Superior temporal gyrus (tissue), 1 donor: ENCODE measurements around the gene EIF3L.

Experiments used
- DNase-seq: peaks from one replicate; pipeline ENCODE4 v3.0.0-alpha.2; 2016; ENCODE audit errors: extremely low spot score

EIF3L gene

DNA sequence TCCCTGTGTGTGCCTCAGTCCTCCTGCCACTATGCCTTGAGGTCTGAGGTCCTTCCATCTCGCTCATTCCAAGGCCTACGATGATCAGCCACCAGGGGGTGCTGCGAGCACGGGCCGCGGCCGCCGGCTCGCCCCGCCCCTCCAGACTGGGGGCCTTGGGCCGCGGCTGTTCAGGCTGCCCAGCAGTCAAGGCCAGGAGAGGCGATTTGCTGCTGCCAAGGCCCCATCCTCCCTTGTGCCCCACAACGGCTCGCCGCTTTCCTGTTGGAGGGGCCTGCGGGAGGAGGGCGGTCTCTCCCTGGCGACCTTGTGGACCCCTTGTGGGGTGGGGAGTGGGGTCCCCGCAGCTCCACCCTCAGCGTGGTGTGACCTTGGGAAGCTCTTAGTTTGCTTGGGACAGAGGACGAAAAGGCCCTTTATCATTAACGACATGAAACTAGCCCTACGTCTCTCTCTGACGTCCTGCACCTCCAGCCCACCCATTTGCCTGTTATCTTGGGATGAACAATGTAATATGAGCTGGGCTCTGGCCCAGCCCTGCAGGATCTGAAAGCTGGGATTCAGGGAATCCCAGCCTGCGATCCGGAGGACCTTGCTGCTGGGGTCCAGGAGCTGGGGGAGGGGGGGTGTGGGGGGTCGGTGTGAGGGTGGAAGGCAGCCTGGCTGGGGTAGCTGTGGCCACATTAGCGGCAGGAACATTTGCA, 31.4 kb upstream of the EIF3L start:
- peak; percentile 90 for DNase-seq

DNA sequence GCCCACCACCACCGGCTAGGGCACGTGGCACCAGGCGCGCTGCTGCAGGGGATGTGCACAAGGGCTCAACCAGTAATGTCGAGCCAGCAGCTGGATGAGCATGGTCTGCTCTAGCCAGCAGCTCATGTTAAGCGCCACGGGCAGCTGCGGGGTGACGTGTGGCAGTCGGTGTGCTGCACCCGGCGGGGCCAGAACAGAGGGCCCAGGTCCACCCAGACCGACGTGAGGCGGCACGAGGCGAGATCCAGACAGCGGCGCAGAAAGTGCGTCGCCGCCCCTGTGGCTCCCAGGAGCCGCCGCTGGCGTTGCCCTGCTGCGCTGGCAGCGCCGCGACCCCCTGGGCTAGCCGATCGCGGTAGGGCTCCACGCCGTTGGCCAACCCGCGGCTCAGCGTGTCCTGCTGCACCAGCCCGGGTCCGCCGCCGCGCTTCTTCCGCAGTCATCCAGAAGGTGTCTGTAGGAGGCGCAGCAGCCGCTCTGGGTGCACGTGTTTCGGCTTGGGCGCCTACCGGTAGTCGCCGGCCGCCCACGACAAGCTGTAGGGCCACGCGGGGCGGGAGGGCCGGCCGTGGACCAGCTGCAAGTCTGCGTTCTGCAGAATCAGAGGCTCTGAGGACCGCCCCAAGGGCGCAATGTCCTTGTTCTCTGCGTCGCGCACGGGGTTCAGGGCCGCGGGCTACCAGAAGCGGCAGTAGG, 30.7 kb upstream of the EIF3L start:
- DNase-seq, result no peak

GRCh38 chr22:37819105-37819433, 30.1 kb upstream of the EIF3L start:
- no peak for DNase-seq

DNA sequence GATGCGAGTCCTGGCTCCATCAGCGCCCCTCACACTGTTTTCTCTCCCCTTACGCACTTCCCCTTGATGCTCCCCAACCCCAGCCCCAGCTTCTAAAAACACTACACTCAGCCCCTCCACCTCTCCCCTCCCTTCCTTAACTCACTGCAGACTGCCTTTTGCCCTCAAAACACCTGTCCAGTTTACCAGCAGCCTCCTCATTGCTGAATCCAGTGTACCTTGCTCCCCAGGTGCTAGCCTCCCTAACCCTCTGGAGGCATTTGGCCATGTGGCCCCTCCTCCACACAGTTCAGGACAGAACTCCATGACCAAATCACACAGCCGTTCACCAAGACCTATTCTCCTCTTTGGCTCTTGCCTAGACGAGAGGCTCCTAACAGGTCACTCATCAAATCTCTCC, 28.9 kb upstream of the EIF3L start:
- no peak for DNase-seq

GRCh38 chr22:37822079-37822833, 27.0 kb upstream of the EIF3L start:
- DNase-seq, result no peak

DNA sequence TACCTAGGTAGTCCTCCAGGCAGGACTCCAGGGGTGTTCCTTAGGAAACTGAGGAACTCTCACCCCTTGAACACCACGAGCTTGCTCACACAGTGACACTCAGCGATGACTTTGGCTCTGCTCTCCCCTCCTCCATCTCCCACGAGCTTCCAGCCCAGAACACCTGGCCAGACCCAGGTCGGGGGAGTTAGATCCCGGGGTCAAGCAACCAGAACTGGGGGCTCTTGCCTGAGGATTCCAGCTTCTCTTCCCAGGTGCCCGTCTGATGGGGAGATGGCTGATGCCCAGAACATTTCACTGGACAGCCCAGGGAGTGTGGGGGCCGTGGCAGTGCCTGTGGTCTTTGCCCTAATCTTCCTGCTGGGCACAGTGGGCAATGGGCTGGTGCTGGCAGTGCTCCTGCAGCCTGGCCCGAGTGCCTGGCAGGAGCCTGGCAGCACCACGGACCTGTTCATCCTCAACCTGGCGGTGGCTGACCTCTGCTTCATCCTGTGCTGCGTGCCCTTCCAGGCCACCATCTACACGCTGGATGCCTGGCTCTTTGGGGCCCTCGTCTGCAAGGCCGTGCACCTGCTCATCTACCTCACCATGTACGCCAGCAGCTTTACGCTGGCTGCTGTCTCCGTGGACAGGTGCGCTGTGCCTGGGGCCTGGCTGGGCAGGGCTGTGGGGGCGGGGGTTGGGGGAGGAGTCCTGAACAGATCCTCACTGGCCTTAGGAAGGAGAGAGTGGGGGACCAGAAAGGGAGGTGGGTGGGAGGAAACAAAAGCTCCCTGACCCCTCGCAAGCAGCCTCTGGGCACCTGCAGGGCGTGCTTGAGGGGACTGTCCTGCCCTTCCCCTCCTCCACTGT, 25.9 kb upstream of the EIF3L start, which contains the start of gene GALR3:
GALR3 (plus strand) TSS at position 249 of the 852 bp plus-strand sequence; CDS start at position 274, 25 bp downstream.
- no peak for DNase-seq

- no peak for DNase-seq
These were observed 24.3 kb upstream of the EIF3L start for GRCh38 chr22:37824674-37825641.

DNA sequence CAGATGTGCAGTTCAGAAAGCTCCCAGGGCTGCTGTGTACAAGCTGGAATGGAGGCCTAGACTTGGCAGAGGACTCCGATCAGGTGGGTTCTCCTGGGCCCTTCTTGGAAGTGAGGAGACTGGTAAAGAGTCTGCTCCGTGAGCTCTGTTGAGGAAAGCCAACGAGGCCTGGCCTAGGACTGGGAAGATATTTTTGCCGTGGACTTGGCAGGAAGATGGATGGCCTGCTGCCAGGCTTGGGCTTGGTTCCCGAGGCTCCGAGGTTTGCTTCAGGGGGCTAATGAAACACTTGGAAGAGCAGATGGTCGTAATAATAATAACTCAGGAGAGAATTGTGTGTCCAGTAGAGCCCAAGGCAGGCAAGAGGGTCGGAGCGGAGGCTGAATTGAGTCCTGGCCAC, 22.2 kb upstream of the EIF3L start:
- peak; percentile 49 for DNase-seq

DNA sequence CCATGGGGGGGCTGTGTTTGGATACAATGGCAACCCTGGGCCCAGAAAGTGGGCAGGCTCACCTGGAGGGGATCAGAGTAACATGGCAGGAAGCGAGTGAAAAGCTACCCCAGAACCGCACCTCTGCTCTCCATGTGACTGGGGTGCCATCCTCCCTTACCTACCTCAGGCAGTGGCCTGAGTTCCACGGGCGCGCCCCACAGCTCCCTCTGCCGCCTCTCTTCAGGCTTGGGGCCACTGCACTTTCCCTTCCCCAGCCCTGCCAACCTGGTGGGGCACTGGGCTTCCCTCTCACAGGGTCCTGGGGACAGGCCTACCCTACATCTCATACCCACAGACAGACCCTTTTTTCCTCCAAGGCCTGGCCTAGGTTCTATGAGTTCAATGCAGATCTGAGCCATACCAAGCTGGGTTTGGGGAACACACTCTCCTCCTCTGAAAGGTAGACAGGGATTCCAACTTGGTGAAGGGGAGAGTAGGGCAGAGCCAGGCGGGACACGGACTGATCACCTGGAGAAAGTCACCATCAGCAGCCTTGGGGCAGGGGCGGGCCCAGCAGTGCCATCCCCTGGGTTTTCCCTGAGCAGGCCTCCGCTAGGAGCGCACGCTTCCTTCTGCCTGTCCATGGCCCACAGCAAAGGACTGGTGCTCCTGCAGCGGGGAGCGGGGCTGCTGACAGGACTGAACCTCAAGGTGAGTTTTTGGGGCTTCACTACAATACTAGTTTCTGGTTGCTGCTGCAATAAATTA, 19.0 kb upstream of the EIF3L start:
- DNase-seq, result no peak

- DNase-seq, result no peak
These were observed 17.7 kb upstream of the EIF3L start for GRCh38 chr22:37831472-37831871.

DNA sequence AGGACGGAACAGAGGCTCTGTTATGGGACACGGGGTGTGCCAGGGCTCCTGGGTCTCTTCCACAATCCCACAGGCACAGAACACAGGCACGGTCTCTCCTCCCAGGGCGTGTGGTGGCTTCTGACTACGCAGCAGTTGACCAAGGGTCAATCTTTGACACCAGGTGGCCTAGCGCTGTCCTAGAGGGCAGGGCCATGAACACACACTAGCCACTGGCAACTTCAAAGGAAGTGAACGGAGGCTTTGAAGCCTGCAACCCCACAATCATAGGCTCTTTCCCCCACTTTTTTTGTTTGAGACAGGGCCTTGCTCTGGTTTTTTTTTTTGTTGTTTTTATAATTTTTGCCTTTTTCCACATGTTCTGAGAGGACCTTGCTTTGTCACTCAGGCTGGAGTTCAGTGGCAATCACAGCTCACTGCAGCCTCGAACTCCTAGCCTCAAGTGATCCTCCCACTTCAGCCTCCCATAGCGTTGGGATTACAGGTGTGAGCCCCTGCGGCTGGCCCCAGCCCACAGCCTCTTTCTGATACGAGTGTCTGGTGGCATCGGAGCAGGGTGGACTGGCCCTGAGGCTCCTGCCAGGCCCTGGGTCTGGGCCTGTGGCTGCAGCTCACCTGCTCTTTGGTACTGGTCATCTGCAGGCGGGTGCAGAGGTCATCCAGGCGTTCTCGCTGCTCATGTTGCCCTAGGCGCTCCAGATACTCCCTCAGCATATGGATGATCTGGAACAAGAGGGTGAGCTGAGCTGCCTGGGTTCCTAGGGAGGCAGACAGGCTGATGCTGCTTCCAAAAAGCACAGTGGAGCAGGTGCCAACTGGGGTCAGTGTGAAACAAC, 17.0 kb upstream of the EIF3L start:
- DNase-seq, result no peak

DNA sequence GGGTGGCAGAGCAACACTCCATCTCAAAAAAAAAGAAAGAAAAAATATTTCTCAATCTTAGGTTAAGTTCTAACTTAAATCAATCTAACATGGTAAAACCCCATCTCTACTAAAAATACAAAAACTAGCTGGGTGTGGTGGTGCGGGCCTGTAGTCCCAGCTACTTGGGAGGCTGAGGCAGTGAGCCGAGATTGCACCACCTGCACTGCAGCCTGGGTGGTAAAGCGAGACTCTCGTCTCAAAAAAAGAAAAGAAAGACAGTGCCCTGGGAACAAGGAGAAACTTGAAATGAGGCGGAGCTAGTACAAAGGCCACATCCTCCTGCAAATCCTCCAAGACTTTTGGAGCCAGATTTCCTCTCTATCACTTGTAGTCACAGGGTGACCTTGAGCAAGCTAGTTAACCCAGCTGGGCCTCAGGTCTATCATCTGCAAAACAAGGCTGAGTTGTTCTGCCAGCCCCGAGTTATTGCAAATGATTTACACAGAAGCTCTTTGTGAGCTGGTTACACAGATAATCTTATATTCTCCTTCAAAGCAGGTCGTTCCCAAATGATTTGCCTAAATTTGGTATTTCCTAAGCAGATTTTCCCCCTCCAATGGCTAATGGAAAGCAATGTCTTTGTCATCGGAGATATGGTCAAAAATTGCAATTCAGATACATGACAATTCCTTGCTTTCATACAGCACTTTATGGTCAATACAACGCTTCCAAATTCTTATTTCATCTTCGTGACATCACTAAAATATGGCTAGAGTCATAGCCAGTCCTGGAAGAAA, 7.0 kb upstream of the EIF3L start:
- no peak for DNase-seq

DNA sequence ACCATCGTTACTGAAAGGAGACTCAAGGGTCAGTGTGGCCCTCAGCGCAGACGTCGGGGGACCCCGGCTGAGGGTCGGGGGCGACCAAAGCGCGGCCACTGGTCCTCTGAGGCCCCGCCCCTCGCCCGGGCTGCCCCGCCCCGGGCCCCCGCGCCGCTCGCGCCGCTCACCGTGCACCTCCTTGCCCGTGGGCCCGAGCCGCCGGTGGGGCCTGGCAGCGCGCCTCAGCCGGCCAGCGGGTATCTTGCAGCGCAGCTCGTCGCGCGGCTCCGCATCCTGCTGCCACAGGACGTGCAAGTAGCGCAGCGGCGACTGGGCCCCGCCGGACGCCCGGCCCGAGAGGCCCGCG, 5.5 kb upstream of the EIF3L start:
- DNase-seq, result no peak

DNA sequence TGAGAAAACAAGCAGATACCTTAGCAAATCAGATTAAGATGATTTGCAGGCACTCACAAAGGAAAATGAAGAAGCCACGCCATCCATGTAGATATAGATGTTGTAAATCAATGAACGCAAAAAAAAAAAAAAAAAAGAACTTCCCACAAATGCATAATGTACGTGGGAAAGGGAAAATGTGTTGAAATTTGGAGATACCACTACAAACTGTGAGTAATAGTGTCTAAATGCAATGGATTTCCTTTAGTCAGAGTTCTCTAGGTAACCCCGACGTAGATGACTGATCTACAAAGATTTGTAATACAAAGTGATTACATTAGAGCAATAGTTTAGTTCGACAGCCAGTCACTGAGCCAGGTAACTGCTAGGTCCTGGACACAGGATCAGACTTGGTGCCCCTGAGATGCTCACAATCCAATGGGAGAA, 4.3 kb upstream of the EIF3L start:
- no peak for DNase-seq

GRCh38 chr22:37846433-37846832, 2.8 kb upstream of the EIF3L start:
- no peak for DNase-seq

DNA sequence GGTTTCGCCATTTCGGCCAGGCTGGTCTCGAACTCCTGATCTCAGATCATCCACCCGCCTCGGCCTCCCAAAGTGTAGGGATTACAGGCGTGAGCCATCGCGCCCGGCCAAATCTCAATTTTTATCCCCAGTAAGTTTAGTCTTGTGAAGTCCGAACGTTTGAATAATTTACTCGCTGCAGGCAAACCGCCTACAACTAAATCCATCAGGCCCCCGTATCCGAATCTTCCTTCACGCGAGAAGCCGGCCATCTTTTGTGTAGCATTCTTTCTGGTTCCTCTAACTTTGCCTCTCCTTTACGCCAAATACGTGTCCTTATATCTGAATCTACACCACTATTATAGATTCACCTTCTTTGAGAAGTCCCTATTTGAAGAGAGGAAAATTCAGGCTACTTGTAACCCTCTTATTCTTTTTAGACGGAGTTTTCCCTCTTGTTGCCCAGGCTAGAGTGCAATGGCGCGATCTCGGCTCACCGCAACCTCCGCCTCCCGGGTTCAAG, 581 bp upstream of the EIF3L start:
- peak; percentile 33 for DNase-seq

- DNase-seq, result no peak
These were observed 1.6 kb downstream of the EIF3L start for GRCh38 chr22:37850801-37851200.

DNA sequence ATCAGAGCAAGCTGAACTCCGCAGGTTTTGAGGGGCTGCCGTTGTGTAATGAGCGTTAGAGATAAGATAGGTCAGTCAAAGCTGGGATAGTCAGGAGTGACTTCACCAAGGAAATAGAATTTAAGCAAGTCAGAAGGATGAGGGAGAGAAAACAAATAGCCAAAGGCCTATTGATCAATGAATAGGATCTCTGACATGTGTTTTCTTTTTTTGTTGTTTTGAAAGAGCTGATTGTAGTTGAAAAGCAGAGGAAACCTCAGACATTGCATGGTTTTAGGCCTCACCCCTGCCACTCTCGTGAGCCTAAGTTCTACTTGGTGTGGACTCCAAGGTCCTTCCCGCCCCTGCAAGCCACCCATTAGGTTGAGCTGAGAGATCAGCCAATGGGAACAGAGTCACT, 3.2 kb downstream of the EIF3L start:
- no peak for DNase-seq
